GM20000 (cell line): Measurements from ENCODE around the gene NHSL2.

Experiments
- DNase-seq: peaks from one replicate; pipeline ENCODE4 v3.0.0; 2012; ENCODE audit warnings: low spot score
- TF ChIP-seq, protein P1 (sequence below): IDR thresholded peaks from 2 replicates; pipeline ENCODE4 v1.5.1; 2012; ENCODE audit warnings: mild to moderate bottlenecking, control low read depth; ENCODE audit errors: extremely low read depth, missing control alignments

The NHSL2 gene

DNA sequence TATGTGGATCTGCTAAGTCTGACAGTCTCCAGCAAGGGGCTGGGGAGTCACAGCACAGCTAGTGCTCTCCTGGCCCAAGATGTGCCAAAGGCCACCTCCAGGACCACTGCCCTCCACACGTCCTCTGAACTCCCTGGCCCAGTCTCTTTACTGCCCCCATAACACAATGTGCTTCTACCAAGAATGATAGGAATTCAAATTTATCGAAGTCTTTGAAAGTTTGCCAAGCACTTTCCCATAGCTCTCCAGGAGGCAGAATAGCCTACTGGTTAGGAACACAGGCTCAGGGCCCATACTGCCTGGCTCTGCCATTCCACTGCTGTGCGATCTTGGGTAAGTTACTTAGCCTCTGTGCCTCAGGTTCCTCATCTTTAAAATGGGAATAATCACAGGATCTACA is 86.7 kb downstream of the NHSL2 start:
- TF ChIP-seq, protein P1, sequence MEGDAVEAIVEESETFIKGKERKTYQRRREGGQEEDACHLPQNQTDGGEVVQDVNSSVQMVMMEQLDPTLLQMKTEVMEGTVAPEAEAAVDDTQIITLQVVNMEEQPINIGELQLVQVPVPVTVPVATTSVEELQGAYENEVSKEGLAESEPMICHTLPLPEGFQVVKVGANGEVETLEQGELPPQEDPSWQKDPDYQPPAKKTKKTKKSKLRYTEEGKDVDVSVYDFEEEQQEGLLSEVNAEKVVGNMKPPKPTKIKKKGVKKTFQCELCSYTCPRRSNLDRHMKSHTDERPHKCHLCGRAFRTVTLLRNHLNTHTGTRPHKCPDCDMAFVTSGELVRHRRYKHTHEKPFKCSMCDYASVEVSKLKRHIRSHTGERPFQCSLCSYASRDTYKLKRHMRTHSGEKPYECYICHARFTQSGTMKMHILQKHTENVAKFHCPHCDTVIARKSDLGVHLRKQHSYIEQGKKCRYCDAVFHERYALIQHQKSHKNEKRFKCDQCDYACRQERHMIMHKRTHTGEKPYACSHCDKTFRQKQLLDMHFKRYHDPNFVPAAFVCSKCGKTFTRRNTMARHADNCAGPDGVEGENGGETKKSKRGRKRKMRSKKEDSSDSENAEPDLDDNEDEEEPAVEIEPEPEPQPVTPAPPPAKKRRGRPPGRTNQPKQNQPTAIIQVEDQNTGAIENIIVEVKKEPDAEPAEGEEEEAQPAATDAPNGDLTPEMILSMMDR = no peak
- DNase-seq = no peak

- TF ChIP-seq, protein P1 = no peak
- peak; percentile 30 for DNase-seq
Observed at GRCh38 chrX:71998836-71999509, 88.3 kb downstream of the NHSL2 start.

DNA sequence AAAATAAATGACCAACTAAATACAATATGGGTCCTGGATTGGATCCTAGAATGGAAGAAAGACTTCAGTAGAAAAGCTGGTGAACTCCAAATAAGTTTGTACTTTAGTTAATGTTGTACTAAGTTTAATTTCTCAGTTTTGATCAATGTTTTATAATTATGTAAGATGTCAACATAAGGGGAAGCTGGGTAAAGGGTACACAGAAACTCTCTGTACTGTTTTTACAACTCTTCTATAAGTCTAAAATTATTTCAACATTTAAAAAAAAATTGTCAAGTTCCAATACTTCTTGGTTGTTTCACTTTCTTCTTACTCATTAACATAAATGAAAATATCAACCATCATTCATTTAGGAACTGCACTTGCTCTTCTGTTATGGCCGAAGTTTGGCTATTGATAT is 88.9 kb downstream of the NHSL2 start:
- TF ChIP-seq, protein P1 = no peak
- DNase-seq = no peak

GRCh38 chrX:72001471-72001870 is 90.8 kb downstream of the NHSL2 start:
- TF ChIP-seq, protein P1 = no peak
- DNase-seq = no peak

DNA sequence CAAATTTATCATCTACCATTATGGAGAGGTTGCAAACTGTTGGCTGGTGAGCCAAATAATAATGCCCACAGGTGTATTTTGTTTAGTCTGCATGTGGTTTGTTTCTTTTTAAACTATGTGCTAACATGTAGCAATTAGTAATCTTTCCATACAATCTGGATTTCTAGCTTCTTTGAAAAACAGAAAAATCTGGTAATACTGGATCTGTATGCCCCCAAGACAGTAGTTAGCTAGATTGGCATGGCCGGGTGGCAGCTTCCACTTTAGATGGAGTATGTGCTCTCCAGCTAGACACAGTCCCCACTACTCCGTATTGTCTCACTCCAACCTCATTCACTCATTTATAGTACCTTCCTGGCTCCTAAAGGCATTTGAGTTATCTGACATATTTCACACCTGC is 91.3 kb downstream of the NHSL2 start:
- DNase-seq = no peak

DNA sequence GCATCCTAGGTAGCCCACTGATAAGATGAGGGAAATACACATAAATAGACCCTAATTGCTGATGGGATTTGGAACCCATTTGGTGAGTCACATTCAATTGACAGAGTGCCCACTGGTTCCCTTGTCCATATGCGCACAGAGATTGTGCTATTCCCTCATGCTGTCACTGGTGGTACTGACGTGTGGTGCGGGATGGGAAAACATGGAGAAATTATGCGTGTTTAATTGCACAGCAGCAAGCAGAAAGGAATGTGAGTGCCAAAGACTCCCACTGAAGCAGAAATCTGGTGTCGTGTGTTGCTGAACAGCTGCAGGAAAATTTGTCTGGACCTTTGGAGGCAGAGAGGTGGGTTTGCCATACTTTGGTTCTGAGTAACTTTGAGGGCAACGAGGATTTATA is 92.2 kb downstream of the NHSL2 start:
- TF ChIP-seq, protein P1 = no peak
- no peak for DNase-seq

More for the DNA sequence above, 91.3 kb downstream of the NHSL2 start:
- TF ChIP-seq, protein P1 = no peak

DNA sequence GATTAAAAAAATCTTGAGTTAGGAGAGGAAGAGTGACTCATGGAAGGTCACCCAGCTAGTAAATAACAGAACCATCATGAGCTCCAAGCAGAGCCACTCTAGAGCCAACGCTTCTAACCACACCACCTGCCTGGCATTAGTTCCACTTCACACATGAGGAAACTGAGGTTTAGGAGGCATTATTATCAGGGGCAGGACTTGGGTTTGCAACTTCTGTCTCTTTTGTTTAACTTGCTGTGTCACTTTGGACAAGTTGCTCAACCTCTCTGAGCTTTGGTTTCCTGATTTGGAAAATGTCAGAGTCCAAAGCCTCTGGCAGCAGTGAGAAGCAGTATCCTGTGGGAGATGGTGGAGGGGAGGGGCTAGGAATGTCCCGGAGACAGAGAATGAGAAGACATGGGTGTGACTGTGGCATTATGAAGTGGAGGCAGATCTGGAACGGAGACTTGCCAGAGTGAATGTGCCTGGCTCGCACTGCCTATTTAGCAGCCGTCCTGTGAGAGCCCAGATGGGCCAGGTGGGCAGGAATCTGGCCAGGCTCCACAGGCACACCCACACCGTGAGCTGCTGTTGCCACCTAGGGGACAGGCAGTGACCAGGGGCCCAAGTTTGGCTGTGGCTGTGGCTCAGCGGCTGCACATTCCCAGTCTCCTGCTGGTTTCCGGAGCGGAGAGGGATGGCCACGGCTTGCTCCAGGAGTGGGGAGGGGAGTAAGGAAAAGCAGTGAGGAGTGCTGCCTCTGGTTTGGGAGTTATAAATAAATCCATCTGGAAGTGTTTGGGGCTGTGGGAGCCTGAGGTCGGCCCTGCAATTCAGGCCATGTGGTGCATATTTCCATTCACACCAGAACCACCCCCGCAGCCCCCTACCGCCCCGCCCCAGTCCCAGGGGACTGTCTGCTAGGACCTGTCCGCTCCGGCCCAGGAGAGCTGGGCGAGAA is 93.4 kb downstream of the NHSL2 start:
- DNase-seq = no peak
- TF ChIP-seq, protein P1 = no peak
